HG03139 (cell line): ENCODE results near the gene SERPINB10.

Experiments used
- ATAC-seq: cut with Tn5 transposase; IDR thresholded peaks from one replicate; pipeline ENCODE4 v1.9.1; 2021; ENCODE audit not compliant: unreplicated experiment

The SERPINB10 gene

DNA sequence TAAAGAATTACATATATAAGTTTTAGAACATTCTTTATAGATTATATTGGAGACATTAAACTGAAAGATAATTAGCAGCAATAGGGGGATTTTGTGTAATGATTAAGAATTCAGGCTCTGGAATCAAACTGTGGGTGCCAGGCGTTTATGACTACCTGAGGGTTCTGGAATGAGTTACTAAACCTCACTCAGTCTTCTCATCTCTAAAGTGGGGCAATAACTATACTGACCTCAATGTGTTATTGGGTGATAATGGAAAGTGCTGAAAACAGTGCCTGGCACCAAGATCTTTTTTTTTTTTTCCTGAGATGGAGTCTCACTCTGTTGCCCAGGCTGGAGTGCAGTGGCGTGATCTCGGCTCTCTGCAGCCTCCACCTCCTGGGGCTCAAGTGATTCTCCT lies 69.3 kb downstream of the SERPINB10 start:
- ATAC-seq: no peak

DNA sequence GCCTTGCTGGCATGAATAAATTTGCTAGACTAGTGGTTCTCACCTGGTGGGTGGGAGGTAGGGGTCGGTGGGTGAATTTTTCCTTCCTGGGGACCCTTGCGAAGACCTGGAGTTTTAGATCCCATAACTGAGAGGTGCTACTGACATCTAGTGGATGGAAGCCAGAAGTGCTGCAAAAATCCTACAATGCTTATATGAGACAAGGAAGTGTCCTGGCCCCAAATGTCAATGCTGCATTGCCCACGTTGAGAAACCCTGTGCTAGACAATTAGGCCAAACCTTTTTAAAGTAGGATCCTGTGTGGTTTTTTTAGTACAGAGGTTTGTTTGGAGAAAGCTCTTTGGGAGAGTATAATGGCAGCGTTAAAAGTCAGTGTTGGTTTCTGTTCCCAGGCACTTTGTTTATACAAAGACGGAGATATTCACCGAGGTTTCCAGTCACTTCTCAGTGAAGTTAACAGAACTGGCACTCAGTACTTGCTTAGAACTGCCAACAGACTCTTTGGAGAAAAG lies 71.7 kb downstream of the SERPINB10 start:
- peak; percentile 64 for ATAC-seq

DNA sequence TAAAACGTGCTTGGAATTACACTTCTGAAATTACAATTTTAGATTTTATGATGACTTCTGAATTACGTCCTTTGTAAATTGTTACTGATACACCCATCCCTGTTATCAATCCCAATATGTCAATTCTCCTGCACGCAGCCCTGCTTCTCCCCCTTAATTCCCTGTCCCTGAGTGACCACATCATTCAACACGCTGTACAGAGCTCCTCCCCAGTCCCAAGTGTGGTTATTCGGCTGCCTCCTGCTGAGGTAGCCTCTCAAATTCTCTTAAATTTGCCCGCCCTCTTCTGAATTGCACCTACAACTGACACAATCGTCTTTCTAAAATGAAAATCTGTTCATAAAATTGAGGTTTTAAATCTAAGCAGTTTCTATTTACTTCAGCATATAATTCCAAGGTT lies 72.3 kb downstream of the SERPINB10 start:
- ATAC-seq: no peak

DNA sequence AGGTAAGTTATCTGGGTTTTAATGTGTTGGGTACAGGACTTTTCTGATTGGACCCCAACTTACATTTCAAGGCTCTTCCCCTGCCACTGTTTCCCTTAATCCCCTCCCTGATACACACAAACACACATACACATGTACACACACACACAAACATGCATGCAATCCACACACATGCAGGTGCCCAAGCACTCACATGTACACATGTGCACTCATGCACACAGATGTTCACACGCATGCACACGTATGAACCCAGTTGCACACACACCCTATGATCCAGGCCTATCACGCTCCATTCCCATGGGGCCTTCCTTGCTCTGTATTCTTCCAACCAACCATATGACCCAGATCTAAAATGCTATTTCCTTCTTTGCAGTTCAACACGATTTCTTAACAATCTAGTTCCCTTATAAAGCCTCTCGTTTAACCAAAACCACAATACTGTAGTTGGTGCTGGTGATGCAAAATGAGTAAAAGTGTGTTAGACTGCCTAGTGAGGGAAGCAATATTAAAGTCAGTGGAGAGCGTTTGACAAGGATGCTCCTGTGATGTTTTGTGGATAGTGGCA lies 73.2 kb downstream of the SERPINB10 start:
- no peak for ATAC-seq

DNA sequence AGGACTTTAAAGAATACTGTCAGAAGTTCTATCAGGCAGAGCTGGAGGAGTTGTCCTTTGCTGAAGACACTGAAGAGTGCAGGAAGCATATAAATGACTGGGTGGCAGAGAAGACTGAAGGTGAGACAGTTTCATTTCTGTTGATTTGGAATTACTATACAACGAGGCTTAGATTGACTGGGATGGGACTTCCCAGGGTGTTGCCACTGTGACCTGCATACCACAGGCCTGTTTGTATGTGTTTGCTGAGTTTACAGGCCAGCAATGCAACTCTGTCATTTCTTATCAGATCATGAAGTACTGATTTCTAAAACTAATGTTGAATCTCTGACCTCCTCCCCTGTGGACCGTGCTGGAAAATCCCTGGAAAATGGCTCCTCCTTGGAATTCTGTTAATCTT lies 74.0 kb downstream of the SERPINB10 start:
- no peak for ATAC-seq

DNA sequence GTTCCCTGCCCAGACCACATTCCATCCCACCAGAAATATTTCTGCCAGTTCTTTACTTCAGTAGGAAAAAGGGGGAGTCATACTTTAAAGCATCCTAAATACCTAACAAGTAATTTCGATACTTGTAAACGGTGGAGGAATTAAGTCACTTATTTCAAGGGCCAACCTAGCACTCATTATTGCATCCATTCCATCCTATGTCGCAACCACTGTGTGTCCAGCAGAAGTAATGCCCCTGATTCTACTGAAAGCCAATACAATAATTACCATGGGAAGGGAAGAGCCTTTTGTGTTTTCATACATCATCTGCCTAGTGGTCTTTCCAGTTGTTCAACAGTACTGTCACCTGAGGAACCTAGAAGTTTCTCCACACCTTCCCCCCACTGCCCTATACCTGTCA lies 74.6 kb downstream of the SERPINB10 start:
- ATAC-seq: no peak
